Prostate gland (tissue), 2 donors: Measurements from ENCODE around the gene NFKB1.

Experiments used
- POLR2A ChIP-seq: fragments of 450-650 bp; IDR thresholded peaks from one replicate; pipeline ENCODE4 v1.6.1; 2016; ENCODE audit warnings: antibody characterized with exemption, mild to moderate bottlenecking
- POLR2AphosphoS5 ChIP-seq: sonication (generic); formaldehyde crosslinking; IDR thresholded peaks from one replicate; pipeline ENCODE4 v1.6.1; 2017; ENCODE audit warnings: antibody characterized with exemption
- TF ChIP-seq, protein P1 (sequence below), 4 experiments: fragments of 200-600 bp in 2 of 4; fragments of 450-650 bp in 2 of 4; sonication (generic) in 2 of 4; IDR thresholded peaks; 1 replicate in 3 of 4; 2 replicates in 1 of 4; pipeline ENCODE4 v1.5.1; 2016 to 2019; ENCODE audit warnings: antibody characterized with exemption in 4 of 4, mild to moderate bottlenecking in 2 of 4, moderate library complexity in 2 of 4

- TF ChIP-seq, protein P1, sequence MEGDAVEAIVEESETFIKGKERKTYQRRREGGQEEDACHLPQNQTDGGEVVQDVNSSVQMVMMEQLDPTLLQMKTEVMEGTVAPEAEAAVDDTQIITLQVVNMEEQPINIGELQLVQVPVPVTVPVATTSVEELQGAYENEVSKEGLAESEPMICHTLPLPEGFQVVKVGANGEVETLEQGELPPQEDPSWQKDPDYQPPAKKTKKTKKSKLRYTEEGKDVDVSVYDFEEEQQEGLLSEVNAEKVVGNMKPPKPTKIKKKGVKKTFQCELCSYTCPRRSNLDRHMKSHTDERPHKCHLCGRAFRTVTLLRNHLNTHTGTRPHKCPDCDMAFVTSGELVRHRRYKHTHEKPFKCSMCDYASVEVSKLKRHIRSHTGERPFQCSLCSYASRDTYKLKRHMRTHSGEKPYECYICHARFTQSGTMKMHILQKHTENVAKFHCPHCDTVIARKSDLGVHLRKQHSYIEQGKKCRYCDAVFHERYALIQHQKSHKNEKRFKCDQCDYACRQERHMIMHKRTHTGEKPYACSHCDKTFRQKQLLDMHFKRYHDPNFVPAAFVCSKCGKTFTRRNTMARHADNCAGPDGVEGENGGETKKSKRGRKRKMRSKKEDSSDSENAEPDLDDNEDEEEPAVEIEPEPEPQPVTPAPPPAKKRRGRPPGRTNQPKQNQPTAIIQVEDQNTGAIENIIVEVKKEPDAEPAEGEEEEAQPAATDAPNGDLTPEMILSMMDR (IDR thresholded peaks at IDR 0.05) = no peak
- no peak for TF ChIP-seq POLR2A
- no peak for TF ChIP-seq POLR2AphosphoS5
Measured at GRCh38 chr4:102584091-102584490, 82.9 kb downstream of the NFKB1 start.
